Measurements from ENCODE around the gene SLIT3.

DNA sequence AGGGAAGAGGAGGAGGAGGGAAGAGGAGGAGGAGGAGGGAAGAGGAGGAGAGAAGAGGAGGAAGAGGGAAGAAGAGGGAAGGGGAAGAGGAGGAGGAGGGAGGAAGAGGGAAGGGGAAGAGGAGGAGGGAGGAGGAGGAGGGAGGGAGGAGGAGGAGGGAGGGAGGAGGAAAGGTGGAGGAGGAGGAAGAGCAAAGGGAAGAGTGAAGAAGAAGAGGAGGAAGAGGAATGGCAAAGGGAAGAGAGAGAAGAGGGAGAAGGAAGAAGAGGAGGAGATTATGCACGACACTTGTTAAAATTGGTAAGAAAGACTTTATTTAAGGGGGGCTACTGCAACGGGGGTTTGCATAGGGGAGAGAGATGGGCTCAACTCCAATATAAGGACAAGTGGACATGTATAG, 221.2 kb downstream of the SLIT3 start:
- TF ChIP-seq ZNF292 (tag by site-specific recombination; IDR thresholded peaks at IDR 0.05; ENCODE audit: borderline replicate concordance, low read depth): no peak
- TF ChIP-seq PRDM10 (tag by site-specific recombination; IDR thresholded peaks at IDR 0.05): no peak
- TF ChIP-seq, protein P1, sequence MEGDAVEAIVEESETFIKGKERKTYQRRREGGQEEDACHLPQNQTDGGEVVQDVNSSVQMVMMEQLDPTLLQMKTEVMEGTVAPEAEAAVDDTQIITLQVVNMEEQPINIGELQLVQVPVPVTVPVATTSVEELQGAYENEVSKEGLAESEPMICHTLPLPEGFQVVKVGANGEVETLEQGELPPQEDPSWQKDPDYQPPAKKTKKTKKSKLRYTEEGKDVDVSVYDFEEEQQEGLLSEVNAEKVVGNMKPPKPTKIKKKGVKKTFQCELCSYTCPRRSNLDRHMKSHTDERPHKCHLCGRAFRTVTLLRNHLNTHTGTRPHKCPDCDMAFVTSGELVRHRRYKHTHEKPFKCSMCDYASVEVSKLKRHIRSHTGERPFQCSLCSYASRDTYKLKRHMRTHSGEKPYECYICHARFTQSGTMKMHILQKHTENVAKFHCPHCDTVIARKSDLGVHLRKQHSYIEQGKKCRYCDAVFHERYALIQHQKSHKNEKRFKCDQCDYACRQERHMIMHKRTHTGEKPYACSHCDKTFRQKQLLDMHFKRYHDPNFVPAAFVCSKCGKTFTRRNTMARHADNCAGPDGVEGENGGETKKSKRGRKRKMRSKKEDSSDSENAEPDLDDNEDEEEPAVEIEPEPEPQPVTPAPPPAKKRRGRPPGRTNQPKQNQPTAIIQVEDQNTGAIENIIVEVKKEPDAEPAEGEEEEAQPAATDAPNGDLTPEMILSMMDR (tag by site-specific recombination; IDR thresholded peaks at IDR 0.05): no peak
- TF ChIP-seq ZNF639 (tag by site-specific recombination; IDR thresholded peaks at IDR 0.05): no peak
- TF ChIP-seq ZNF211 (tag by site-specific recombination; IDR thresholded peaks at IDR 0.05; ENCODE audit: low read depth): no peak
- TF ChIP-seq ZBTB21 (tag by site-specific recombination; IDR thresholded peaks at IDR 0.05): no peak
